Body of pancreas (tissue), 4 donors: Measurements from ENCODE around the gene CPSF3.

Experiments
- CTCF ChIP-seq, 7 experiments: fragments of 450-650 bp in 4 of 7; fragments of 200-600 bp in 3 of 7; sonication (generic) in 3 of 7; IDR thresholded peaks; one replicate each; pipeline ENCODE4 v1.5.1; 2016 to 2019; ENCODE audit warnings: antibody characterized with exemption in 7 of 7
- POLR2A ChIP-seq, 3 donors: fragments of 450-650 bp; IDR thresholded peaks; one replicate each; pipeline ENCODE4 v1.6.1; 2016; ENCODE audit warnings: antibody characterized with exemption in 3 of 3, mild to moderate bottlenecking in 2 of 3

GRCh38 chr2:9382604-9383235 lies 40.7 kb upstream of the CPSF3 start:
- TF ChIP-seq CTCF (IDR thresholded peaks at IDR 0.05) (no peak), POLR2A (IDR thresholded peaks at IDR 0.05) (no peak)
